Esophagus muscularis mucosa (tissue), 4 donors: ENCODE measurements around the gene USP49.

Experiments
- CTCF ChIP-seq, 3 experiments: fragments of 200-600 bp in 2 of 3; fragments of 450-650 bp in 1 of 3; sonication (generic) in 2 of 3; IDR thresholded peaks; one replicate each; pipeline ENCODE4 v1.5.1; 2017 to 2019; ENCODE audit warnings: antibody characterized with exemption in 3 of 3, mild to moderate bottlenecking in 2 of 3, moderate library complexity in 1 of 3
- EP300 ChIP-seq: sonication (generic); formaldehyde crosslinking; IDR thresholded peaks from one replicate; pipeline ENCODE4 v1.6.1; 2017; ENCODE audit warnings: antibody characterized with exemption
- POLR2A ChIP-seq: fragments of 450-650 bp; IDR thresholded peaks from one replicate; pipeline ENCODE4 v1.6.1; 2017; ENCODE audit warnings: antibody characterized with exemption, moderate library complexity, mild to moderate bottlenecking, low read depth
- POLR2AphosphoS5 ChIP-seq, 2 donors: sonication (generic); formaldehyde crosslinking; IDR thresholded peaks; one replicate each; pipeline ENCODE4 v1.6.1; 2017; ENCODE audit warnings: antibody characterized with exemption in 2 of 2

- TF ChIP-seq CTCF (IDR thresholded peaks at IDR 0.05) (no peak), EP300 (no peak), POLR2A (no peak), POLR2AphosphoS5 (IDR thresholded peaks at IDR 0.05) (peak; percentile 10 to 22)
These were observed 114.4 kb downstream of the USP49 start, which contains the start of gene PRICKLE4 for GRCh38 chr6:41780551-41781365.
